Measurements from ENCODE around the gene KMT5B. TPM values are rescaled to one million over a fixed set of nuclear protein-coding genes. Genes with fewer than 3 reads are reported as not detected.

Gene KMT5B
- total RNA-seq, 1 donor from 2014 or later: 59.4 TPM

DNA sequence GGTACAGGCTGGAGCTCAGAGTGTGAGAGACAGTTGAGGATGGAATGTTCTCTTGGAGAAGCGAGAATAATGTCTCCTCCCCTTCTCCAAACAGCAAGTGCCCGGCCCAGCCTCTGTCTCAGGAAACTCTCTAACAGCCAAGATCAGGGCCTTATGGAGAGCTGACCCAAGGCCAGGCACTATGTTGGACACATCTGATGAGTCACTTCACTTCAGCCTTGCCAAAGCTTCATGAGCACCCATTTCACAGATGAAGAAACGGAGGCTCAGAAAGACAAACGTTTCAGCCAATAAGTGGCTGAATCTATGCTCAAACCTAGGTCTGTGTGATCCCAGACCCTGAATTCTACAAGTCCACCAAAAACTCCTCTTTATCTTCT is 69.8 kb downstream of the KMT5B start:
- no peaks in the 10 kb centered on the region for H3K27me3 Mint-ChIP-seq (ENCODE audit: unreplicated experiment)
- H3K27ac Mint-ChIP-seq (ENCODE audit: unreplicated experiment): no peak overlapping the region
- H3K9me3 Mint-ChIP-seq (ENCODE audit: unreplicated experiment): no peaks in the 10 kb centered on the region
- H3K4me1 Mint-ChIP-seq (ENCODE audit: unreplicated experiment): peaks cover 11% of the 10 kb centered on the region
- TF ChIP-seq, protein P1, sequence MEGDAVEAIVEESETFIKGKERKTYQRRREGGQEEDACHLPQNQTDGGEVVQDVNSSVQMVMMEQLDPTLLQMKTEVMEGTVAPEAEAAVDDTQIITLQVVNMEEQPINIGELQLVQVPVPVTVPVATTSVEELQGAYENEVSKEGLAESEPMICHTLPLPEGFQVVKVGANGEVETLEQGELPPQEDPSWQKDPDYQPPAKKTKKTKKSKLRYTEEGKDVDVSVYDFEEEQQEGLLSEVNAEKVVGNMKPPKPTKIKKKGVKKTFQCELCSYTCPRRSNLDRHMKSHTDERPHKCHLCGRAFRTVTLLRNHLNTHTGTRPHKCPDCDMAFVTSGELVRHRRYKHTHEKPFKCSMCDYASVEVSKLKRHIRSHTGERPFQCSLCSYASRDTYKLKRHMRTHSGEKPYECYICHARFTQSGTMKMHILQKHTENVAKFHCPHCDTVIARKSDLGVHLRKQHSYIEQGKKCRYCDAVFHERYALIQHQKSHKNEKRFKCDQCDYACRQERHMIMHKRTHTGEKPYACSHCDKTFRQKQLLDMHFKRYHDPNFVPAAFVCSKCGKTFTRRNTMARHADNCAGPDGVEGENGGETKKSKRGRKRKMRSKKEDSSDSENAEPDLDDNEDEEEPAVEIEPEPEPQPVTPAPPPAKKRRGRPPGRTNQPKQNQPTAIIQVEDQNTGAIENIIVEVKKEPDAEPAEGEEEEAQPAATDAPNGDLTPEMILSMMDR (IDR thresholded peaks at IDR 0.05): no peak
- no peak overlapping the region for H3K4me3 Mint-ChIP-seq (ENCODE audit: unreplicated experiment)
- no peak for DNase-seq (ENCODE audit: extremely low spot score, unreplicated experiment)
- no peaks in the 10 kb centered on the region for H3K36me3 Mint-ChIP-seq (ENCODE audit: unreplicated experiment)

DNA sequence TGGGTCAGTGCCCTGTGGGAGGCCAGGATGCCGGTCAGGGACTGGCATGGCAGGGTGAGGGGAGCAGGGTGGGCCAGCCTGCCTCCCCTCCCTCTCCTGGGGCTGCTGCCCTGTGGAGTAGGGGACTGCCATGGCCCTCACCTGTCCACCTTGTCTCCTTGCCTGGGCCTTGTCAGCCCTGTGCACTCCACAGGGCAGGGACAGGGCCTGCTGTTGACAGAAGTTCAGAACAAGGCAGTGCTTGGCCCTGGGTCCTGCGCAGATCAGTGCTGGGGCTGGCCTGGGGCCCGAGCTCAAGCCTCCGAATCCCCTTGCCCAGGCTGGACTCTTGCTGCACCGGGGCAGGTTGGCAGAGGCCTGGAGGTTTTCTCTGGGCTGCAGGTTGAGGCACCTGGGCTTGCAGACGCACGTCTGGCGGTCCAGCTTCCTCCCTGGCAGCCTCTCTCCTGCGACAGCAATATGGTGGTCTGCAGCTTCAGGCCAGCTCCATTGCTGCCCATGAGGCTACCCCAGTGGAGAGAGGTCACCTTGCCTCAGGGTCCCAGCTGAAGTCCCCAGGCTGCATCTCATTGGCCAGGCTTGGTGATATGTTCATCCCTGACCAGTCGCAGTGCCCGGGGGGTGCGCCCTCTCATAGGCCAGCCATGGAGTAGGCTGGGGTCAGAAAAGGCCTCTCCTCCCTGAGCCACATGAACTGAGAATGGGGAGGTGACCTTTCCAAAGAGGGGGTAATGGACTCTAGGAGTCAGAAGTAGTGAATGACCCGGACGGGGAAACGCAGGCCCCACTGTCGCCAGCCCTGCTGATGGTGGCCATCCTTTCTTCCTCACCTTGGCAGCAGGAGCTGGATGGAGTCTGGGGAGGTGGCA is 70.4 kb downstream of the KMT5B start:
- no peaks in the 10 kb centered on the region for H3K27me3 Mint-ChIP-seq (ENCODE audit: unreplicated experiment)
- H3K36me3 Mint-ChIP-seq (ENCODE audit: unreplicated experiment): no peaks in the 10 kb centered on the region
- H3K27ac Mint-ChIP-seq (ENCODE audit: unreplicated experiment): no peak overlapping the region
- no peak for DNase-seq (ENCODE audit: extremely low spot score, unreplicated experiment)
- TF ChIP-seq, protein P1 (IDR thresholded peaks at IDR 0.05): no peak
- no peaks in the 10 kb centered on the region for H3K9me3 Mint-ChIP-seq (ENCODE audit: unreplicated experiment)
- peaks cover 11% of the 10 kb centered on the region for H3K4me1 Mint-ChIP-seq (ENCODE audit: unreplicated experiment)
- H3K4me3 Mint-ChIP-seq (ENCODE audit: unreplicated experiment): no peak overlapping the region

DNA sequence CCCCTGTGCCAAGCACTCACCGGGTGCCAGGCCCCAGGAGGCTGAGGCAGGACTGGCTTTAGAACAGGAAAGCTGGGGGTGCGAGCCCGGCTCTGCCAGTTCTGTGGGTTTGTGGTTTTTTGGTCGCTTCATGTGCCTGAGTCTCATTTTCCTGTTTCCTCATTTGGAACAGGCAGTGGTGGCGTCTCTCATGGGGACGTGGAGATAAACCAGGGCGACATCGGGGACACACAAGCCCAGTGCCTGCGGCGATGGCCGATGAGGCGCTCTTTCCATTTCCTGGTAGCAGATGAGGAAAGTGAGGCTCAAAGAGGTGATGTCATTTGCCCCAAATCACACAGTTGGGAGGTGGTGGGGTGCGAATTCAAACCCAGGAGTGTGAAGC is 71.1 kb downstream of the KMT5B start:
- no peaks in the 10 kb centered on the region for H3K36me3 Mint-ChIP-seq (ENCODE audit: unreplicated experiment)
- H3K9me3 Mint-ChIP-seq (ENCODE audit: unreplicated experiment): no peaks in the 10 kb centered on the region
- H3K27ac Mint-ChIP-seq (ENCODE audit: unreplicated experiment): no peak overlapping the region
- H3K4me3 Mint-ChIP-seq (ENCODE audit: unreplicated experiment): no peak overlapping the region
- TF ChIP-seq, protein P1 (IDR thresholded peaks at IDR 0.05): no peak
- DNase-seq (ENCODE audit: extremely low spot score, unreplicated experiment): no peak
- H3K4me1 Mint-ChIP-seq (ENCODE audit: unreplicated experiment): peaks cover 6% of the 10 kb centered on the region
- no peaks in the 10 kb centered on the region for H3K27me3 Mint-ChIP-seq (ENCODE audit: unreplicated experiment)

DNA sequence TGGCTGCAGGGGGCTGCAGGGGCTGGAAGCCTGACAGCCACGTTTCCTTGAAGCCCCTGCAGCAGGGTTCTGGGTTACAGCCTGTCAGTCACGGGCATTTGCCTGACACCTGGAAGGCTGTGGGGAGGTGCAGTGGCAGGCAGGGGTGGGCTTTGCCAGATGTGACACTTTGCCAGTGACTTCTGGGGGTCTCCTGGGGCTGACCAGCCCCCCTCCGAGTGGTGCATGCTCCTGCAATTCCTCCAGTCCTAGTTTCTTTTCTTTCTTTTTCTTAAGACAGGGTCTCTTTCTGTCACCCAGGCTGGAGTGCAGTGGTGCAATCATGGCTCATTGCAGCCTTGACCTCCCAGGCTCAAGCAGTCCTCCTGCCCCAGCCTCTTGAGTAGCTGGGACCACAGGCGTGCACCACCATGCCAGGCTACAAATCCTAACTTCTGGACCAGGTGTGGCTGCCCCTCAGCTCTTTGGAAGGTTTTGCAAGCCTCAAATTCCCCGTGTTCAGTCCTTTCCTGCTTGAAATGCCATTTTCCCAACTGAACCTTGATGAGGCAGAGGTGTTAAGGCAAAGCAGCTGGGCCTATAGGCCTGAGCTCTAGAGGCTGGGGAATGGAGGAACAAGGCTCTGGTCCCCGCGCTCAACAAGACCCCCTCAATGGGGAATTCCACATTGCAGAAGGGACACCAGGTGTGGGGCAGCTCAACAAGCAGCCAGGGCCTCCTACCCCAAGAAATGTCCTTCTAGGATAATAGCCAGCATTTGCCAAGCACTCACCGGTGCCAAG is 71.7 kb downstream of the KMT5B start:
- Mint-ChIP-seq H3K36me3 (ENCODE audit: unreplicated experiment) (no peaks in the 10 kb centered on the region), H3K27ac (ENCODE audit: unreplicated experiment) (no peak overlapping the region), H3K4me1 (ENCODE audit: unreplicated experiment) (peaks cover 3% of the 10 kb centered on the region), H3K4me3 (ENCODE audit: unreplicated experiment) (no peak overlapping the region), H3K27me3 (ENCODE audit: unreplicated experiment) (no peaks in the 10 kb centered on the region), H3K9me3 (ENCODE audit: unreplicated experiment) (no peaks in the 10 kb centered on the region)
- DNase-seq (ENCODE audit: extremely low spot score, unreplicated experiment): no peak
- TF ChIP-seq, protein P1 (IDR thresholded peaks at IDR 0.05): no peak

All from osteocyte (in vitro differentiated cells).